Stimulated activated CD4-positive, alpha-beta T cell treated with anti-CD3 and anti-CD28 coated beads, Interleukin-2, amount 100 ng/mL, for 4 hours (primary cell): ENCODE data around the gene AMIGO1.
A peak's percentile ranks its signal among the peaks of the same experiment; 100 is the strongest.
"Not testable (repeated sequence)": the region's sequence is repeated elsewhere in the genome, so short reads cannot be mapped to it uniquely, and the experiment has no call there.

Experiments used
- DNase-seq: peaks from one replicate; pipeline ENCODE4 v3.0.0-alpha.2; 2020; ENCODE audit warnings: low read depth

Gene AMIGO1

DNA sequence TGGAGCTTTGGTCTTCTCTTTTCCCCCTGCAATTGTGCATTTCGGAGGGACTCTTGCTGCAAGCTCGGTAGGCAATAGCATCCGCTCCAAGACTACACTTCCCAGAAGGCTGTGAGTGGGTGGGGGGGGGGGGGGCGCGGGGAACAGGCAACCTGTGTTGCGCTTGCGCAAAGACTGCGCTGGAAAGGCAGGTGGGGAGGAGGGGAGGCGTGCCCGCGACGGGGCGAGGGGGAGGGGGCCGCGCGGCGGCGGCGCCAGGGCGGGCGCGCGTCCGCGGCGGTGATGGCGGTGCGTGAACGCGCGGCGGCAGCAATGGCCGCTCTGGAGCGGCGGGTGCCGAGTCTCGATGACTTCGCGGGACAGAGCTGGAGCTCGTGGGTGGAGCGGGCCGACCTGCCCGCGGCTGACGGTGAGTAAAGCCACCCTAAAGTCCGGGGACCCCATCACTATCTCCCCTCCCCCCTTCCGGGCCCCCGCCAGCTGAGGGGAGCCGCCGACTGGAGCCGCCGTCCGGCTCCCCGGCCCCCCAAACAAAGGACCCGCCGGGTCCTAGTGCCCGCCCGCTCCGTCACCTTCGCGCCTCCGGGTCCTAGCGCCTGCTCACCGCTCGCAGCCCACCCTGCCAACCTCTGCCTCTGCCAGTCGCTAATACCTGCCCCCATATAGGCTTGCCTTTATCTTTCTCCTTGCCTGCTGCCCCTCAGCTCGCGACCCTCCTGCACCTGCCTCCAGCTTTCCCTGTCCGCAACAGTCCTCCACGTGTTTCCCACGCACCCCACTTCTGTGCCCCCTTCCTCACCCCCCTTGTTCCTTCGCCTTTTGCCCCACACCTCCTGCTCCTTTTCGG, 25.6 kb downstream of the AMIGO1 start, which contains the start of gene ATXN7L2:
TSS of gene ATXN7L2 (plus strand) at position 234 of the 847 bp plus-strand sequence. CDS start at position 283, 49 bp downstream.
- DNase-seq = peak; percentile 91

- DNase-seq = peak; percentile 23
Measured at GRCh38 chr1:109482791-109483671, 26.5 kb downstream of the AMIGO1 start.

GRCh38 chr1:109482242-109482641, 27.3 kb downstream of the AMIGO1 start:
- DNase-seq = no peak

GRCh38 chr1:109481646-109482045, 27.9 kb downstream of the AMIGO1 start:
- DNase-seq = no peak

- DNase-seq = no peak
Measured at GRCh38 chr1:109479901-109480300, 29.6 kb downstream of the AMIGO1 start.

DNA sequence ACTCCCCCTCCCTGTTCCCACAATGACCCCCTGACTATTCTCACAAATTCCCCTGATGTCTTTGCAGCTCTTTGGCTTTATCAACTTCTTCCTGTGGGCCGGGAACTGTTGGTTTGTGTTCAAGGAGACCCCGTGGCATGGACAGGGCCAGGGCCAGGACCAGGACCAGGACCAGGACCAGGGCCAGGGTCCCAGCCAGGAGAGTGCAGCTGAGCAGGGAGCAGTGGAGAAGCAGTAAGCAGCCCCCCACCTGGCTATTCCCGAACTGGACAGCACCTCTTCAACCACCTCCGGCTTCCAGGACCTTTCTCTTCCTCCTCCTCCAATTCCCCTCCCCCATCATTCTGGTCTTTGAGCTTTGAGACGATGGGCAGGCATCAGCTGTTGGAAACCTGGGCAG, 30.2 kb downstream of the AMIGO1 start:
- DNase-seq = no peak

DNA sequence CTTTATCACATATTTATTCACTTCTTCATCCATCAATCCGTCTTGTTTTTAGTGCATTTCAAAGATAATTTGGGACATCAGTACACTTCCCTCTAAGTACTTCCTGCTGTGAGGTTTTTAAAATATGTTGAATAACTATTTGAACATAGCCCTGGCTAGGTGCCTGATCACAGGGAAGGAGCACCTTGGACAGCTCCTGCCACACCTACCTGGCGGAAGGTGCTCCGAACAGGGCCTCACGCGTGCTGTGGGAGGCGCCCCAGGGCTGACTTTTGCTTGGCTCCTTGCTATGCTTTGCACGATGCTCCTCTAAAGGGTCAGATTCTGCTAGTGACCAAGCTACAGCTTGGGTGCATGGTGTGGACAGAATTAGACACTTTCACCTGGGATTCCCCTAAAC, 30.7 kb downstream of the AMIGO1 start:
- no peak for DNase-seq

DNA sequence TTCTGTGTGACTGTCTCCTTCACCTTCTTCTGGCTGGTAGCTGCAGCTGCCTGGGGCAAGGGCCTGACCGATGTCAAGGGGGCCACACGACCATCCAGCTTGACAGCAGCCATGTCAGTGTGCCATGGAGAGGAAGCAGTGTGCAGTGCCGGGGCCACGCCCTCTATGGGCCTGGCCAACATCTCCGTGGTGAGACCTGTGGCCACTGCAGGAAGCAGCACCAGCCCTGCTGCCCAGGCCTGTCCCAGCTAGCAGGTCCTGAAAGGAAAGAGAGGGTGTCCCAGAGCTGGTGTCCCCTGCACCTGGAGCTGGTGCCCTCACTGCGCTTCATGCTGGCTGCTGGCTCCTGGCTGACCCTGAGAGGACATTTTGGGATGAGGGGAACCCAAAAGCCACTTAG, 31.7 kb downstream of the AMIGO1 start:
- no peak for DNase-seq

- DNase-seq = no peak
Measured at GRCh38 chr1:109476825-109477224, 32.7 kb downstream of the AMIGO1 start.

GRCh38 chr1:109475261-109475660, 34.3 kb downstream of the AMIGO1 start:
- DNase-seq = no peak

GRCh38 chr1:109474697-109475096, 34.8 kb downstream of the AMIGO1 start:
- no peak for DNase-seq

- DNase-seq = not testable (repeated sequence)
Measured at GRCh38 chr1:109473284-109474057, 36.1 kb downstream of the AMIGO1 start.

DNA sequence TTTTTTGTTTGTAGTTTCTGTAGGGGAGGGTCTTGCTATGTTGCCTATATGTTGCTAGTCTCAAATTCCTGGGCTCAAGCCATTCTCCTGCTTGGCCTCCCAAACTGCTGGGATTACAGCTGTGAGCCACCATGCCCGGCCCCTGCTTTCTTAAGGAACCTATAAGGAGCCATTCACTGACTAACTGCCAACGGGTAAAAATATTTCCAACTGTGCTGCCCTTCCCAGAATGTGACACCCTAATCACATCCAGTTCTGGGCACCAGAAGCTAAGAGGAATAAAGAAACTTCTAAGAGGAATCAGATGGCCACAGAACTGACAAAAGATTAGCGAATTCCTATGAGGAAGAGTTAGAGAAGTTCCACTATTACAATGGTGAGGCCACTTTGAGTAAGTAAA, 36.7 kb downstream of the AMIGO1 start:
- no peak for DNase-seq

DNA sequence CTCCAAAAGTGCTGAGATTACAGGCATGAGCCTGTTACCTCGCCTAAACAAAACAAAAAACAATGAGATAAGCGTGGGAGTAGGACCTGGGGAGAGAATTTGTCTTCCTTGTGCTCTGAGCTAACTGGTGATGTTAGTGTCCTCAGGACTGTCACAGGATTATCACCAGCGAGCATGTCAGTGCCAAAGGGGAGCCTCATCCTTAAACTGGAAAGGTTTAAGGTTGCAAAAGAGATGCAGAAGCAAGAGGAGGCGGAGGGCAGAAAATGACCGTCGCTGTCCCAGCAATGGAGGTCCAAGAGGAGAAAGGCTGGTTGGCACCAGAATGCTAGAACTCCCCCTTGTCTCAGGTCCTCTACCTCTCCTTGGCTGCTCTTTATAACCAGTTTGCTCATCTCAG, 39.3 kb downstream of the AMIGO1 start:
- DNase-seq = no peak

DNA sequence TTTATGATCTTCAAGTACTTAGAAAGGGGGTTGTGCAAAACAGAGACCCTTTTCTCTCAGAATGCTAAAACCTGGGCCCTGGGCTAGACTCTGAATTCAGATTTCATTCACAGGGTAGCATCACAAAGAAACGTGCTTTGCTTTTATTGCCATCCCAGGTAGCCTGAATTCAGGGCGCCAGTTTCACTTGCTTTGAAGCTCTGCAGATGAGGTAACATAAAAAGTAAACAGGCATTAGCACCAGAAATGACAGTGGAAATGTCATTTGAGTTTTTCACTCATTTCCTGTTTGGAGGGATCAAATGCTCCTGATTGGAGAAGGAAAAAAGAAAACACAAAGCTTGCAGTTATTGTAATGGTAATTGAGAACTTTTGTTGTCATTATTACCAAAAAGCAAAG, 40.6 kb downstream of the AMIGO1 start:
- no peak for DNase-seq

- no peak for DNase-seq
Measured at GRCh38 chr1:109468061-109468460, 41.5 kb downstream of the AMIGO1 start.

DNA sequence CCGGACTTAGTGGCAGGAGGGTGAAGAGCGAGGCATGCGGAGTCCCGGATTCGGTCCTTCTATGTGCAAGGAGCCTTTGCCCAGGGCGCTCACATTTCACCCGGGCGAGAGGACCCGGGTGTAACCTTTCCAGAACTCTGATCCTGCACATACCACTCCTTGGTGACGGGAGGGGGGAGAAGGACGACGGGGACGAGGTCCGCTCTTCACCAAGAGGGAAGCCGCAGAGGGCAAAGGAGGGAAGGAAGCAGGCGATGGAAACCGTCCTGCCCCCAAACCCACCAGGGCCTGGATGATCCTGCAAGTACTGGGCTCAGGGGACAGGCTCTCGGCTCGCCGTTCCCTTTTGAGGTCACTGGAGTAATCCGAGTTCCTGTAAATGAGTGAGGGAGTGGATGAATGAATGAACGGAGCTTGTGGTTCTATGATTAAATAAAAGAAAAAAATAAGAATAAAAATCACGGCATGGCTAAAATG, 42.2 kb downstream of the AMIGO1 start:
- DNase-seq = no peak

- DNase-seq = no peak
Measured at GRCh38 chr1:109466452-109467300, 42.9 kb downstream of the AMIGO1 start, which contains the start of gene SYPL2. Gene SYPL2 (plus strand): TSS chr1:109466546. CDS start chr1:109466844, 298 bp downstream.

DNA sequence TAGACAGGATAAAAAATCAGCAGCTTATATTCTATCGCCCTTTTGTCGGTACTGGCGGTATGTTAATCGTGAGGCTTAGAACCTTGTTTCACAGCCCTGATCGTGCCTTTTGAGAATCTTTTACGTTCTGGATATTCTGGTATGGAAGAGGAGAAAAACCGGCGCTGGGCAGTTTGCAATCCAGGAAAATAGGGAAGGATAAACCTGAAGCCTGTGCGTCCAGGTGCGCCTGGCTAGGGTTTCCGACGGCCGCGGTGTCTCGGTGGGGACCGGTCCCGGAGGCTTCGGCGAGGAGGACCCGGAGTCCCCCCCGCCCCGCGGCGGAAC, 43.4 kb downstream of the AMIGO1 start:
- no peak for DNase-seq

- DNase-seq = no peak
Measured at GRCh38 chr1:109457819-109458218, 51.7 kb downstream of the AMIGO1 start.

- DNase-seq = no peak
Measured at GRCh38 chr1:109454497-109455133, 54.9 kb downstream of the AMIGO1 start.
